K562 (cell line): ENCODE data around the gene ADNP. TPM values are rescaled to one million over a fixed set of nuclear protein-coding genes. Genes with fewer than 3 reads are reported as not detected.
A peak's percentile ranks its signal among the peaks of the same experiment; 100 is the strongest.

ENCODE experiments used
- BMI1 ChIP-seq: fragments of 150-350 bp; IDR thresholded peaks from 2 replicates; pipeline ENCODE4 v1.6.1; 2014; ENCODE audit warnings: low read length
- CBX3 ChIP-seq, 2 experiments: IDR thresholded peaks; 1 replicate in 1 of 2; 2 replicates in 1 of 2; pipeline ENCODE4 v1.6.1; 2012; ENCODE audit warnings: inconsistent platforms in 2 of 2, low read length in 2 of 2, borderline replicate concordance in 1 of 2, control low read depth in 1 of 2
- HNRNPUL1 ChIP-seq: fragments of 200-400 bp; formaldehyde crosslinking; IDR thresholded peaks from 2 replicates; pipeline ENCODE4 v1.6.1; 2017; ENCODE audit warnings: low read length
- LEF1 ChIP-seq: fragments of 450-650 bp; IDR thresholded peaks from 2 replicates; pipeline ENCODE4 v1.6.1; 2016; ENCODE audit warnings: mild to moderate bottlenecking
- MAFF ChIP-seq: IDR thresholded peaks from 2 replicates; pipeline ENCODE4 v1.6.1; 2012; ENCODE audit warnings: low read length, improper control_type of control experiment
- MAZ ChIP-seq, 2 experiments: fragments of 450-650 bp in 1 of 2; sonication (generic) in 1 of 2; formaldehyde crosslinking; IDR thresholded peaks in 1 of 2; conservative IDR thresholded peaks in 1 of 2; 2 replicates each; pipeline versions ENCODE4 v1.4.0 to v1.5.0; 2020; ENCODE audit warnings: mild to moderate bottlenecking in 1 of 2, missing genetic modification reagents in 1 of 2
- MBD2 ChIP-seq: sonication (generic); IDR thresholded peaks from 2 replicates; pipeline ENCODE4 v1.6.1; 2016; ENCODE audit warnings: low read depth, borderline replicate concordance
- NCOR1 ChIP-seq: fragments of 450-650 bp; IDR thresholded peaks from 2 replicates; pipeline ENCODE4 v1.6.1; 2016; ENCODE audit warnings: mild to moderate bottlenecking, moderate library complexity
- NUFIP1 ChIP-seq: fragments of 450-650 bp; IDR thresholded peaks from 2 replicates; pipeline ENCODE4 v1.6.1; 2018; ENCODE audit not compliant: partially characterized antibody
- POLR3A ChIP-seq: IDR thresholded peaks from 2 replicates; pipeline ENCODE4 v1.6.1; 2011; ENCODE audit warnings: borderline replicate concordance, mild to moderate bottlenecking, moderate library complexity; ENCODE audit not compliant: insufficient read length, insufficient read depth; ENCODE audit errors: extremely low read depth
- SLC30A9 ChIP-seq: fragments of 250-450 bp; sonication (Bioruptor Pico); IDR thresholded peaks from 2 replicates; pipeline ENCODE4 v1.8.0; 2022; ENCODE audit warnings: mild to moderate bottlenecking, moderate library complexity
- SMARCC2 ChIP-seq: fragments of 450-650 bp; IDR thresholded peaks from 2 replicates; pipeline ENCODE4 v1.6.1; 2017; ENCODE audit warnings: antibody characterized with exemption, moderate library complexity, mild to moderate bottlenecking, low read depth
- TCF7L2 ChIP-seq: fragments of 150-350 bp; IDR thresholded peaks from 2 replicates; pipeline ENCODE4 v1.6.1; 2016; ENCODE audit warnings: low read depth, mild to moderate bottlenecking, low read length, moderate library complexity
- ZNF766 ChIP-seq: fragments of 200-800 bp; sonication (Bioruptor generic); conservative IDR thresholded peaks from 2 replicates; pipeline ENCODE4 v1.6.1; 2016; ENCODE audit warnings: missing genetic modification characterization, missing compliant biosample characterization
- polyA plus RNA-seq, 8 experiments: library from polyadenylated mRNA; depleted of rRNA in 4 of 8; stranded (reverse) in 5 of 8; unstranded in 3 of 8; fragments of >200 nt; fragmentation: Nextera tagmentation in 2 of 8; fragmentation: Illumina TruSeq in 1 of 8; extraction: Ambion mirVana in 2 of 8; extraction: Trizol in 1 of 8; gene quantifications; 2 replicates each; pipeline versions ENCODE4 v1.2.1 to v1.2.3, GENCODE V29; 2011 to 2014; ENCODE audit warnings: inconsistent platforms in 1 of 8, missing spikeins in 1 of 8
- total RNA-seq, 7 experiments: library from RNA; depleted of rRNA in 6 of 7; stranded (reverse); fragments of >200 nt in 6 of 7; fragmentation: Illumina TruSeq in 2 of 7; extraction: Trizol in 2 of 7; gene quantifications; 2 replicates each; pipeline versions ENCODE4 v1.2.1 to v1.2.3, GENCODE V29; 2011 to 2021; ENCODE audit warnings: low replicate concordance in 1 of 7
- TF ChIP-seq, protein P1 (sequence below): fragments of 450-650 bp; IDR thresholded peaks from 2 replicates; pipeline ENCODE4 v1.6.1; 2016; ENCODE audit warnings: low read depth
- TF ChIP-seq, protein P2 (sequence below), 3 experiments: IDR thresholded peaks in 2 of 3; conservative IDR thresholded peaks in 1 of 3; 2 replicates each; pipeline ENCODE4 v1.5.1; 2011 to 2012; ENCODE audit warnings: low read length in 3 of 3, mild to moderate bottlenecking in 3 of 3, control low read depth in 2 of 3, improper control_type of control experiment in 1 of 3, inconsistent platforms in 1 of 3, low read depth in 1 of 3, mixed read lengths in 1 of 3, moderate library complexity in 1 of 3; ENCODE audit not compliant: insufficient read depth in 2 of 3

ADNP gene
- total and polyA plus RNA-seq, 9 of the 15 experiments (the other 6 are each of a cell fraction or from before 2014, with no cell fraction given) = 17.8 to 59.9 (median 25.3) TPM

DNA sequence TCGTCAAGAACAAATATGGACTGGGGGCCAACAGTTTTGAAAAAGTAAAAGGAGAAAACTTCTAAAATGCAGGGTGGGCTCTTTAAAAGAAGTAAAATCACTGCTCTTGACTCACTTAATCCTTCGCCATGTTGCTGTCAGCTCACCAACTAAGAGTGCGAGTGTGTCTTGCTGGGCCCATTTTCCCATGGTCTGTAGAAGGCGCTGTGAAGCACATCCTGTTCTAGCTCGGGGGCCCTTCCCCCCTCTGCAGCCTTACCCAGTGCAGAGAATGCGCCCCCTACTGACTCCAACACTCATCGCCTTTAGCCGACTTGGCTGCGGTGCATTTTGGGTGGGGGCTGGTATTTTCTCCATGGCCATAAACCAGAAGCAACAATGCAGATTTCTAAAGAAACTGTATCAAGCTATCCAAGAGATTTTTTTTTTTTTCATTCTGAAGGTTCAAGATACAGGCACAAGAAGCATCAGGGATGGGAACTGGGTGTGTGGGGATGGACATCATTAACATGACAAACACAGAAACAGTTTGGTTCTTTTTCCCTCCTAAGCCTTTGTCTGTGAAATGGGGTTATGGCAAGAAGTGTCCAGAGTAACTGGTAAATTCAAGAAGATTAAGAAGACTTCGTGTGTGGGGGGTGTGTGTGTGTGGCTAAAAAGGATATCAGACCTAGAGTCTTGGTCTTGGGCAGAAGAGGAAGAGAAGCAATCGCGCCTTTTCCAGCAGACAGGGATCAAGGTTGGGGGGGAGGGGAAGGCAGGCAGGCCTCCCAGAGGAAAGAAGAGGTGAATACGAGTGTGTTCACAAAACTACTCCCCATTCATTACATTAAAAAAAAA, 1.7 kb downstream of the ADNP start (continued):
- TF ChIP-seq, protein P1, sequence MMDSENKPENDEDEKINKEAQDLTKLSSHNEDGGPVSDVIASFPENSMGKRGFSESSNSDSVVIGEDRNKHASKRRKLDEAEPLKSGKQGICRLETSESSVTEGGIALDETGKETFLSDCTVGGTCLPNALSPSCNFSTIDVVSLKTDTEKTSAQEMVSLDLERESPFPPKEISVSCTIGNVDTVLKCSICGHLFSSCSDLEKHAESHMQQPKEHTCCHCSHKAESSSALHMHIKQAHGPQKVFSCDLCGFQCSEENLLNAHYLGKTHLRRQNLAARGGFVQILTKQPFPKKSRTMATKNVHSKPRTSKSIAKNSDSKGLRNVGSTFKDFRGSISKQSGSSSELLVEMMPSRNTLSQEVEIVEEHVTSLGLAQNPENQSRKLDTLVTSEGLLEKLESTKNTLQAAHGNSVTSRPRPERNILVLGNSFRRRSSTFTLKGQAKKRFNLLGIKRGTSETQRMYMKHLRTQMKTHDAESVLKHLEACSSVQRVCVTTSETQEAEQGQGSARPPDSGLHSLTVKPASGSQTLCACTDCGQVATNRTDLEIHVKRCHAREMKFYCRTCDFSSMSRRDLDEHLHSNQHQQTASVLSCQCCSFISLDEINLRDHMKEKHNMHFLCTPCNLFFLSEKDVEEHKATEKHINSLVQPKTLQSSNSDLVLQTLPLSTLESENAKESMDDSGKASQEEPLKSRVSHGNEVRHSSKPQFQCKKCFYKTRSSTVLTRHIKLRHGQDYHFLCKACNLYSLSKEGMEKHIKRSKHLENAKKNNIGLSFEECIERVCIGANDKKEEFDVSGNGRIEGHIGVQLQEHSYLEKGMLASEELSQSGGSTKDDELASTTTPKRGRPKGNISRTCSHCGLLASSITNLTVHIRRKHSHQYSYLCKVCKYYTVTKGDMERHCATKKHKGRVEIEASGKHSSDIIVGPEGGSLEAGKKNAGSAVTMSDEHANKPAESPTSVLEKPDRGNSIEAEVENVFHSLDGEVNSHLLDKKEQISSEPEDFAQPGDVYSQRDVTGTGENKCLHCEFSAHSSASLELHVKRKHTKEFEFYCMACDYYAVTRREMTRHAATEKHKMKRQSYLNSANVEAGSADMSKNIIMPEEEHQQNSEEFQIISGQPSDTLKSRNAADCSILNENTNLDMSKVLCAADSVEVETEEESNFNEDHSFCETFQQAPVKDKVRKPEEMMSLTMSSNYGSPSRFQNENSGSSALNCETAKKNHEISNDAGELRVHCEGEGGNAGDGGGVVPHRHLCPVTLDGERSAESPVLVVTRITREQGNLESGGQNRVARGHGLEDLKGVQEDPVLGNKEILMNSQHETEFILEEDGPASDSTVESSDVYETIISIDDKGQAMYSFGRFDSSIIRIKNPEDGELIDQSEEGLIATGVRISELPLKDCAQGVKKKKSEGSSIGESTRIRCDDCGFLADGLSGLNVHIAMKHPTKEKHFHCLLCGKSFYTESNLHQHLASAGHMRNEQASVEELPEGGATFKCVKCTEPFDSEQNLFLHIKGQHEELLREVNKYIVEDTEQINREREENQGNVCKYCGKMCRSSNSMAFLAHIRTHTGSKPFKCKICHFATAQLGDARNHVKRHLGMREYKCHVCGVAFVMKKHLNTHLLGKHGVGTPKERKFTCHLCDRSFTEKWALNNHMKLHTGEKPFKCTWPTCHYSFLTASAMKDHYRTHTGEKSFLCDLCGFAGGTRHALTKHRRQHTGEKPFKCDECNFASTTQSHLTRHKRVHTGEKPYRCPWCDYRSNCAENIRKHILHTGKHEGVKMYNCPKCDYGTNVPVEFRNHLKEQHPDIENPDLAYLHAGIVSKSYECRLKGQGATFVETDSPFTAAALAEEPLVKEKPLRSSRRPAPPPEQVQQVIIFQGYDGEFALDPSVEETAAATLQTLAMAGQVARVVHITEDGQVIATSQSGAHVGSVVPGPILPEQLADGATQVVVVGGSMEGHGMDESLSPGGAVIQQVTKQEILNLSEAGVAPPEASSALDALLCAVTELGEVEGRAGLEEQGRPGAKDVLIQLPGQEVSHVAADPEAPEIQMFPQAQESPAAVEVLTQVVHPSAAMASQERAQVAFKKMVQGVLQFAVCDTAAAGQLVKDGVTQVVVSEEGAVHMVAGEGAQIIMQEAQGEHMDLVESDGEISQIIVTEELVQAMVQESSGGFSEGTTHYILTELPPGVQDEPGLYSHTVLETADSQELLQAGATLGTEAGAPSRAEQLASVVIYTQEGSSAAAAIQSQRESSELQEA = no peak
- TF ChIP-seq HNRNPUL1 (0 out of 2 replicates have a peak, but pooled peaks have one; percentile 43), TCF7L2 (no peak), BMI1 (no peak), NCOR1 (peak; percentile 68), MBD2 (peak; percentile 25; the same call in 1 of the 2 replicates), MAFF (no peak), ZNF766 (CRISPR knock-in tag) (peak; percentile 73; the same call in 1 of the 2 replicates), SLC30A9 (no peak), POLR3A (no peak), SMARCC2 (peak; percentile 50; the same call in 1 of the 2 replicates), LEF1 (peak; percentile 73), NUFIP1 (peak; percentile 85), MAZ (CRISPR knock-in tag; conservative IDR thresholded peaks at IDR 0.05 in 1 of 2, IDR thresholded peaks at IDR 0.05 in 1 of 2) (peak; percentile 85 to 97), CBX3 (IDR thresholded peaks at IDR 0.05; ENCODE audit: borderline replicate concordance in 1 of 2, low read length in 2 of 2) (peak in 1 of 2 experiments; percentile 91; a peak in 2 of 3 replicates)
- TF ChIP-seq, protein P2, sequence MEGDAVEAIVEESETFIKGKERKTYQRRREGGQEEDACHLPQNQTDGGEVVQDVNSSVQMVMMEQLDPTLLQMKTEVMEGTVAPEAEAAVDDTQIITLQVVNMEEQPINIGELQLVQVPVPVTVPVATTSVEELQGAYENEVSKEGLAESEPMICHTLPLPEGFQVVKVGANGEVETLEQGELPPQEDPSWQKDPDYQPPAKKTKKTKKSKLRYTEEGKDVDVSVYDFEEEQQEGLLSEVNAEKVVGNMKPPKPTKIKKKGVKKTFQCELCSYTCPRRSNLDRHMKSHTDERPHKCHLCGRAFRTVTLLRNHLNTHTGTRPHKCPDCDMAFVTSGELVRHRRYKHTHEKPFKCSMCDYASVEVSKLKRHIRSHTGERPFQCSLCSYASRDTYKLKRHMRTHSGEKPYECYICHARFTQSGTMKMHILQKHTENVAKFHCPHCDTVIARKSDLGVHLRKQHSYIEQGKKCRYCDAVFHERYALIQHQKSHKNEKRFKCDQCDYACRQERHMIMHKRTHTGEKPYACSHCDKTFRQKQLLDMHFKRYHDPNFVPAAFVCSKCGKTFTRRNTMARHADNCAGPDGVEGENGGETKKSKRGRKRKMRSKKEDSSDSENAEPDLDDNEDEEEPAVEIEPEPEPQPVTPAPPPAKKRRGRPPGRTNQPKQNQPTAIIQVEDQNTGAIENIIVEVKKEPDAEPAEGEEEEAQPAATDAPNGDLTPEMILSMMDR (IDR thresholded peaks at IDR 0.05 in 2 of 3, conservative IDR thresholded peaks at IDR 0.05 in 1 of 3; ENCODE audit: insufficient read depth in 2 of 3, low read depth in 1 of 3, low read length in 3 of 3) = peak; percentile 100
